NCI-H345 treated with DMSO at 0.1 percent for 48 hours (cell line): Measurements from ENCODE around the gene TEX29.

ENCODE experiments used
- DNase-seq: peaks from one replicate; lab custom pipeline; 2025; ENCODE audit not compliant: unreplicated experiment; lab: John Stamatoyannopoulos, UW

The TEX29 gene

DNA sequence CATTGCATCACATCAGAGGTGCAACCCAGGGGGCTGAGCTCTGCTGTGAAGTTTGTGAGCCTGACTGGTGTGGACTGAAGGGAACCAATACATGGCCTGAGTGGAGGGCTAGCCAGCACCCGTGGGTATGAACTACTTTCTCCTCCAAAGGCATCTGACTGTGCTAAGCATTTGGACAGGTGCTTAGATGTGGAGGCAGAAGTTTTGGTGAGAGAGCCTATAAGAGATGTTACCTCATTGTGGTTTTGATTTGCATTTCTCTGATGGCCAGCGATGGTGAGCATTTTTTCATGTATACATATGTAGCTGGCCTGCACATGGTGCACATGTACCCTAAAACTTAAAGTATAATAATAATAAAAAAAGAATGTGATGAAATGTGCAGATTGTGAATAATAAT is 46.9 kb downstream of the TEX29 start:
- no peak for DNase-seq

DNA sequence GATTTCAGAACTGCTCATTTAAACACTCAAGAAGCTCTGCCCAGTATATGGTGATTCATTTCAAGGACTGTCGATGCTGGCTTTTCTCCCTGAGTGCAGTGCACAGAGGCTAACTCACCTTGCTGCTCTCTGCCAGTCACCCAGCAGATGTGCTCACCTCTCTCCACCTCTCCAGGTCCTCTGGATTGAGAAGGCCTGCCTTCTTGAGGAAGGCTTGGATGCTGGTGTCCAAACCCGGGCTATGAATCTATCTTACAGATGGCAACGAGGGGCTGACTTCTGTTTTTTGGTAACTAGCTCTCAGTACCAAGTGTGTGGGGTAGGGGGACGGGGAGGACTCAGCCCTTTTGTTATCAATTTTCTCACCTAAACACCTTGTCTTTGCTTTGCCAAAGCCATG is 47.6 kb downstream of the TEX29 start:
- no peak for DNase-seq

DNA sequence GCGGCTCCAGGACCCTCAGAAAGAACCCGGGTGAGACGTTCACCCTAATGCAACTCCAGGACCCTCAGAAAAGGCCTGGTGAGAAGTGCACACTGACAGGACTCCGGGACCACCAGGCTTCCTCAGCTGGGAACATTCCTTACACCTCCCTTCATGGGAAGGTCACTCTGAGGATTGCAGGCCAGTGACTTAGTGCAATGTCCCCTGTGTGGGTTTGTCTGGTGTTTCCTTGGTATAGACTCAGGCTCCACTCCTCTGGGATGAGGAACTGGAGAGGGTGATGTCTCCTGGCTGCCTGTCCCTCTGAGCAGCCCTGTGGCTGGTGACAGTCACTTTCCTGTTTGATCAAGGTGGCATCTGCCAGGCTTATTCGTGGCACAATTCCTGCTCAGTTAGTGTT is 49.7 kb downstream of the TEX29 start:
- DNase-seq, result no peak

DNA sequence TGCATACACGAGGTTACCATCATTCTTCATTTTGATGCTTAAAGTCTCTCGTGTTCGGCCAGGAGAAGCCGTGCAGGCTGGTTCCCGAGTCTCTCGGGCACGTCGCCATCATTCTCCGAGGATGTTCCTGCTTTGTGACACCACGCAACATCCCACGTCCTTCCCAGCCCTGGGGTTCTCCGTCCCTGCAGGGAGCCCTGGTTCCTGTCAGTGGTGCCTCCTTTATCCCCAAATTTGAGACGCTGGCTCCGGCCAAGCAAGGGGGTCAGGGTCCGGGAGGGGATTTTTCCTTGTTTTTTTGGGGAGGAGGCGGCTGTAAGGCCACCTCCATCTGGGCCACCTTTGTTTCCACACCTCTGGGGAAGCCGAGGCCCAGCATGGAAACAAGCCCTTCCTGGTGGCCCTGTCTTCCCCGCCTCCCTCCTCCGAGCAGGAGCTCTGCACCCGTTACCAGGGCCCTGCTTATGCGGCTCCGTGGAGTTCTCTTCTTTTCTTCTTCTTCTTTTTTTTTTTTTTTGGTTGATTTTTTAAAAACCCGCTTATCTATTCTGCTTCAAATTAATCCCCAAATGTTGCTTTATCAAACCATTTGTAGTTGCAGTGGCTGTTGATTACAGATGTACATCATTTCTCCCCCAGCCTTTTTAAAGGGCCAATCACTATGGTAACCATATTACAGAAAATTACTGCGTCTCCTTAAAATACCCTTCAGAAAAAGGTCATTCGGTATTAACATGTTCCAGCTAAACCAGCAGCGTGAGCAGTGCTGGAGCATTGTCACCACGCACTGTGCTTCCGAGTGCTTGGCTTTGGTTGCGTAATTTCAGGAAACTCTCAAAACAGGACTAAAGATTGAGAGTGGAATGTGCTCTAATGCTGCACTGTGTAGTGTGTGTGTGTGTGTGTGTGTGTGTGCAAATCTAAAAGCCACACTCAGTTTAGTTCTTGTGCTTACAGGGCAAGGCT is 50.4 kb downstream of the TEX29 start:
- DNase-seq, result no peak

DNA sequence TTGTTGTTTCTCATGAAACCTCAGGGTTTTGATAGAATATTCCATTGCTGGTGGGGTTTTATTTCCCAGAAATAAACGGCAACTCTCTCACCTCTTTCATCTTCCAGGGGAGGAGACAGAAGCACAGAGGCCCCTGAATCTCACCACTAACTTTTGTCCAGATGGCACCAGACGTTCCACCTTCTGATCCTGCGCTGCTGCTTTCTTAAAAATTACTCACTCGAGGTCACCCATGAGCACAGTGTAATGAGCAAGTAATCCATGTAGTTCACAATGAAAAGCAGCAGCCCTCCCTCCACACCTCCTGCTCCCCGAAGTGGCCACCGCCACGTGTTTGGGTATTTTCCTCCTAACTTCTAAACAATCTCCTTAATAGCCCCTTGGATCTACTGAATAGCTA is 51.3 kb downstream of the TEX29 start:
- DNase-seq, result no peak

DNA sequence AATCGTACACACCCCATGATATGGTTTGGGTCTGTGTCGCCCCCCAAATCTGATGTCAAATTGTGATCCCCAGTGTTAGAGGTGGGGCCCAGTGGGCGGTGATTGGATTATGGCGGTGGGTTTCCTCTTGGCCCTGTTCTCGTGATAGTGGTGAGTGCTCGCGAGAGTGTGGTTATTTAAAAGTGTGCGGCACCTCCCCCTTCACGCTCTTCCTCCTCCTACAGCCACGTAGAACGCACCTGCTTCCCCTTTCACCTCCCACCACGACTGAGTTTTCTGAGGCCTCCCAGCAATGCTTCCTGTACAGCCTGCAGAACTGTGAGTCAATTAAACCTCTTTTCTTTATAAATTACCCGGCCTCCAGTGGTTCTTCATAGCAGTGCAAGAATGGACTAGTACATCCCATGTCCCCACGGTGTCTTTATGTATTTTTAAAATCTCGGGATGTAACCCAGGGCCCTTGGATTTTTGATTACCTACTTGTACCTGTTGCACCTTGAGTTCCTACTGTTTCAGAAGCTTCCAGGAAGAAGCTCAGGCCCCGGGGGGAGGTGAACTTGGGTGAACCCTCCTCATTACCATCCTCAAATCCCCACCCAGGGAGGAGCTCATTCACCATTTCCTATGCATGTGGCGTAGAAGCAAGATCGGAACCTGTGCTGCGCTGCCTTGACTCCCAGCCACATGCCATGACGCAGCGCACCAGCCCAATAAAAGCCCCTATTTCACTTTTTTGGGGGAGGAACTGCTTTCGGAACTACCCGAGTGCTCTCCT is 52.4 kb downstream of the TEX29 start:
- DNase-seq, result no peak

DNA sequence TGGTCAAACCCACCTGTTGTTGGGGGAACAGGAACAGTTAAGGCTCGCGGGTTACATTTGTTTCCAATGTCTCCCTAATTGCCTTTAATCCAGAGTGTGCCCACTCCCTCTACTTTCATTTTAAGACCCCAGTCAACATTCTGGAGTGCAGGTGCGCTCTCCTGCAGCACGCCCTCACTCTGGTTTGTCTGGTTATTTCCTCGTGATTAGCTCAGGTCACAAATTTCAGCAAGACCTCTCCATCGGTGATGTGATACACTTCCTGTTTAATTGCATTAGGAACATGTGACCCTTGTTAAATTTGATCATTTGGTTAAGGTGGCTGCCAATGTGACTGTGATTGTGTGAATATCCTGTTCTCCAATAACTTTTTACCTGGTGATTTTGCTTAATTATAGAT is 53.0 kb downstream of the TEX29 start:
- DNase-seq, result no peak

DNA sequence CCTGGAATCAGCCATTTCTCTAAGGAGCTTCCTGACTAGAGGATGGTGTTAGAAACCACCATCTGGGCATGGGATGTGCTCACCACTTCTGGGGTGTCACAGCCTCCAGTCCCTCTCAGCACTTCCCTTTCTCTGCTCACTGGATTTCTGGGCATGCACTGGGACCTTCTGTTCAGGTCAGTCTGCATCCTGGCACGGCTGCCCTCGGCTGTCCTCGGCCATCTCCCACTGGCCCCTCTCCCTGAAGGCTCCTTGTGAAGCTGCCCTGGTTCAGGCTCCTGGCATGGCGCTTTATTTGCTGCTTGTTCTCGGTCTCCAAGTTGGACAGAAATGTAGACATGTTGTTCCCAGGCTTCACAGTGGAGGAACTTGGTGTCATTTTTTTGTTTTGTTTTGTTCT is 60.0 kb downstream of the TEX29 start:
- no peak for DNase-seq

DNA sequence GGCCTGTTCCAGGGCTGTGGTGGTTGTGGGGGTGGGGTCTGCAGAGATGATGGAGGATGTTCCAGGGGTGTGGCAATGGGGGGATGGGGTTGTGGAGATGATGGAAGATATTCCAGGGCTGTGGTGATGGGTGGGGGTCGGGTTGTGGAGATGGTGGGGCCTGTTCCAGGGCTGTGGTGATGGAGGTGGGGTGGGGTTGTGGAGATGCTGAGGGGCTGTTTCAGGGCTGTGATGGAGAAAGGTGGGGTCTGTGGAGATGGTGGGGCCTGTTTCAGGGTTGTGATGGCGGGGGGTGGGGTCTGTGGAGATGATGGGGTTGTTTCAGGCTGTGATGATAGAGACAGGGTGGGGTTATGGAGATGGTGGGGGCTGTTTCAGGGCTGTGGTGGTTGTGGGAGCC is 62.0 kb downstream of the TEX29 start:
- no peak for DNase-seq

DNA sequence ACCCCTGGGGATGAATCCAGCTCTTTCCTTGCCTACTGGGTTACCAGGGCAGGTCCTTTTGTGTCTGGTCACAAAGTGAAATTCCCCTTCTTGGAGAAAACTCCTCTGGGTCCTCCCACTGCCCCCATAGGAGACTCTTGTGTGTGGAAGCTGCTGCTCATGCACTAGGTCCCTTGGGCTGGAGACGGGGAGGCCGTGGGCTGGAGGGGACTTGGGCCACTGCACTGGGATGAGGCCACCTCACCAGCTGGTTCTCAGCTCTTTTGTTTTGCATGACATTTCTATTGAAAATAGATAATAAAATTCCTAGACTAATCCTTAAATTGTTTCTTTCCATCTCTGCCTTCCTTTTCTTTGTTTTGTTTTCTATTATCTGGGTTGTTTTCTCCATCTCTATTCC is 62.4 kb downstream of the TEX29 start:
- no peak for DNase-seq

DNA sequence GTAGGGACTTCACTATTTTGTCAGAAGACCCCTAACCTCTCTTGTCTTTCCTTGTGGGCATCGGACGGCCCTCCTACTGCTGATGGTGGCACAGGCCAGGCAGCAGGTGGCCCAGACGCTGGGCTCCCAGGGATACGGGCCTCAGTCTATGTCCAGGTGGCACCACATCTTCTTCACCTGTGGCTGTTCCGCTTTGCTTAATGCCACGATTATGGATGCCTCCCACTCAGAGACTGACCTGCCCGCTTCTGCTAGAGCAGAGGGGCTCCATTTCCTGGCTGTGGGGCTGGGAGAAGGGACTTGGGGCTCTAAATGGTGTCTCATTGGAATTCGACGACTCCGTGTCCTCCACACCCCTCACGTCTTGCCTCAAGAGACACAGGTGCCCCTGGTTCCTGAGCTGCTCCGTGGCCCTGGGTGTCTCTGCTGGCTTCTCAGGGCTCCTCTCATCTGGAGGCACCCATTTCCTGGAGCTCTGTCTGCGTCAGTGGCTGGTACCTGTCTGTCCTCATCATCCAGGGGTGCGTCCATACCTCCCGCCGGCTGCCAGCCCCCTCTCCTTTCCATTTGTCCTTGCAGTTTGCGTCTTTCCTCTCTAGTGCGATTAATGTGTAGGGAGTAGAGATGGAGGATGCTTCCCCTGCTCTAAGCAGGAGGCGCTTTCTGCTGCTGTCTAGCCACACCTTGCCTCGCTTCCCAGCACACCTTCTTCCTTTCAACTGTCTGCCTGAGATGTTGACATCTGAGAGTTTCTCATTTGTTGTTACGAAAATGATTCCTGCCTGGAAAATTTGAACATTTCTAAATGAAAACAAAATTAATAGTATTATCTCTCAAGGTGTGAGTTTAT is 63.4 kb downstream of the TEX29 start:
- no peak for DNase-seq

DNA sequence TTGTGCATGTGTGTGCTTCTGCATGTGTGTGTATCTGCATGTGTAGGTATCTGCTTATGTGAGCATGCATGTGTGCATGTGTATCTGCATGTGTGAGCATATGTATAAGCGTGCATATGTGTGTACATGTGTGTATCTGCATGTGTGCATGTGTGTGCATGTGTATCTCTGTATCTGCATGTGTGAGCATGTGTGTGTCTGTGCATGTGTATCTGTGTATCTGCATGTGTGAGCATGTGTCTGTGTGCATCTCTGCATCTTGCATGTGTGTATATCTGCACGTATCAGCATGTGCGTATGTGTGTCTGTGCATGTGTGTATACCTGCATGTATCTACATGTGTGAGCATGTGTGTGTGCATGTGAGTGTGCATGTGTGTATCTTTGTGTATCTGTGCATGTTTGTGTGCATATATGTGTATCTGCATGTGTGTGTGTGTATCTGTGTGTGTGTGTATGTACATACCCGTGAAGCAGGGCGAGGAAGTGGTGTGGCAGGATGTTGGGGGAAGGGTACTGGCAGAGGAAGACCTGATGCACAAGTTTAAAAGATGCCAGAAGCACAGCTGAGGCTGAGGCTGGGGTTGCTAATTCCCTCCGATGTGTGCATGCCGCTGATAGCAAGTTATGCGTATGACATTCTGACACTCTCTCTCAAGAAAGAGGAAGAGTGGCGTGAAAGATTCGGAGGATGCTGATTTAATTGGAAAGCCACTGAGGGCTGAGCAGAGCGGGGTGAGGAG is 64.2 kb downstream of the TEX29 start:
- DNase-seq, result no peak

DNA sequence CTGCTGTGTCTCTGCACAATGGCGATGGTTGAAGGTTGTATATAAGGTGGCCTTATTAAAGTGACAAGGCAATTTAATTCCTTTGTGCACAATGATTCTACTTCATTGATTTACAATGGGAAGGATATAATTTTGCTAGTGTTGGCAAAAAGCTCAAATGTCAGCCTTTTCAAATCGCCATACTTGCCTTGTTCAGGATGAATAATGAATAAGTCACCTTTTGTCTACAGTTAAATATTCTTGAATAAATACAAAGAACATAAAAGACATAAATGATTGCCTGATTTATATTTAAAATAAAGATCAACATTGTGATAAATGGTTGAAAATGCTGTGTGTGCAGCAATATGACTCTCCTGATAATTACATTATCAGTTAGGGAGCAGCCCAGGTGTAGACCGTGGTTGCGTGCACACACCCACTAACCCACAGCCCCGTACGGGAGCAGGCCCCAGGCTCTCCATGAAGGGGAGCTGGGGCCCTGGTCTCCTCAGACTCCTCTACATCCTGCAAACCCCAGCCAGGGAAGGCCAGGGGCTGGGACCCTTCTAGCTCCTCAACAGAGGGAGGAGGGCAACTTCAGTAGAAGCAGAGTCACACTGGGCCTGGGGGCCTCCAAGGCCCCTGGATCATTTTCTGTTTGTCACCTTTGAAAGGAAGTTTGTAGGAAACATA is 64.9 kb downstream of the TEX29 start:
- no peak for DNase-seq

DNA sequence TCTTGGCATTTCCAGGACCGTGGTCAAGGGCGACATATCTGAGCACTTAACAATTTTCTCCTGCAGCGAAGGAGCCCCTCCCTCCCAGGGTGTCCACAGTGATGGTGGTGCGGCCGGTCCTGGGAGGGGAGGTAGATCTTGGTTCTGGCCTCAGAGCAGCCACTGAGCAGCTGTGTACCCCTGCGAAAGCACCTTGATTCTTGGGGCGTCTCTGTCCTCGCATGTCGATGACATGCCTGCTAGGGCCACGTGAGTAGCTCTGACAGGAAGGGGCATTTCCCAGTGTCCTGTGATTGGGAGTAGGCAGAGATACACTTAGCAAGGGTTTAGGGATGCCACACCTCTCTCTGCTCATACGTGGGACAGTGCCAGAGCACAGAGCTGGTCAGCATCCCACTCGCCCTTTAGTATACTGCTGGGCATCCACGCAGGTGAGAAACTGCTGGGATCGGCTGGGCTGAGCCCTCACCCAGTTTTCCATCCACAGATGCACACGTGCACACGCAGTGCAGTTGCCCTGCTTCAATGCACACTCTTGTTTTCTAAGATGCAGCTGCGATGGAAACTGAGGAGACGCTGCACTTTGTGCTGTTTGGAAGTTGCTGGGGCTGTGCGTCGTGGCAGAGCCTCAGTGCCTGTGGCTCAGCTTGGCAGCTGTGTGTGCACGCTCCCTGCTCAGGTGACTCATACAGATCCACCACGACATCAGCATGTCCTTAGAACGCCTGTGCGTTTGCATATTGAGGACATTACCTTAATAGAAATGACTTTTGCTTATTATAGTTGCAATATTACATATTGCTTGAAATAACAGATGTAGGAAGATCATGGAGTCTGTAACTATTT is 66.8 kb downstream of the TEX29 start:
- DNase-seq, result no peak

DNA sequence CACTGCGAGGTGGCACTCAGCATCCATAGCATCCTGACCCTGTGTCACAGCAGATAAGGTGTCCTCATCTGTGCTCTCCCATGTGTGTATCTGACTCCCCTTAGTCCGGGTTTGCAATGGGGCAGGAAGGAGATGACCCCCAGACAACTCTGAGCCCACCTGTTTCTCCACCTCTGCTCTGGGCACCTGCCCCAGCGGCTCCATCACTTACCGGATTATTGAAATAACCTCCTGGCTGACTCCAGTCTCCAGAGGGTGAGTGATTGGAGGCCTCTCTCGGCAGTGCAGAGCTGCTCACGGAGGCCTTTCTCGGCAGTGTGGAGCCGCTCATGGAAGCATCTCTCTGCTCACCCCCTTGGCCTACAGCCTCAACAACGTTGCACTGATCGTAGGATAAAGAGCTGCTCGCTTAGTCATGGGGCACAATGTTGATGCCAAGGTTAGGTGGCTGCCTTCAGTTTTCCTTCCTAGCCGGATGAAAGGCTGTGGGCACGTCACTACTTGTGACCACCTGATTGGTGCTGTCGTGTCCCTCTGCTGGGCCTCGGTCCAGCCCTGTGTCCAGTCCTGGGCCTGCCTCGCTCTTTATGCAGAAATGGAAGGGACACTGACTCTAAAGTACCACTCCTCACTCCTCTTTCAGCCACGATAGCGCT is 67.6 kb downstream of the TEX29 start:
- DNase-seq, result no peak

DNA sequence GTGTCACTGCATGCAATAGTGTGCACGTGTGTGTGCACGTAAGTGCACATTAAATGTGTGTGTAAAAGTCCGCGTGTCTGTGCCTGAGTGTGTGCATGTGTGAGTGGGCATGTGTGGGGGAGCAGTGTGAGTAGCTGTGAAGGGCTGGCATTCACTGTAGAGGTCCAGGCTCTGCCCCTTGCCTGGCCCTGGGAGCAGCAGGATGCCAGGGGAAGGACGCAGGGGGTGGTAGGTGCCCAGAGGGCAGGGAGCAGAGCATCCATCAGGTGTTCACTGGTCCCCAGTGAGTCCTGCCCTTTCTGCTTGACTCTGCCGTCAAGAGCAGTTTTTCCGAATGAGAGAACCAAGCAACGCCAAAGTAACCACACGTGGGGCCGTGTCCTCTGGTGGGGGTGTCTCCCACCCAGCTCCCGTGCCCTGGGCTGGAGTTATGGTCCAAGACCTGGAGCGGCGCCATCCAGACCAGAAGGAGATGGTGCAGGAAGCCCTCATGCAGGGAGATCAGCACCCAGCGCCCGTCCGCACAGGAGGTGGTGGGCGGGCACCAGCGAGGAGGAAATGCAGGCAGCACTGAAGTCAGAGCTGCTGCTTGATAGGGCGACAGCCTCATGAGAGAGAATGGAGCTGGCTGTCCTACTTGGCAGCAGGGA is 68.5 kb downstream of the TEX29 start:
- no peak for DNase-seq

DNA sequence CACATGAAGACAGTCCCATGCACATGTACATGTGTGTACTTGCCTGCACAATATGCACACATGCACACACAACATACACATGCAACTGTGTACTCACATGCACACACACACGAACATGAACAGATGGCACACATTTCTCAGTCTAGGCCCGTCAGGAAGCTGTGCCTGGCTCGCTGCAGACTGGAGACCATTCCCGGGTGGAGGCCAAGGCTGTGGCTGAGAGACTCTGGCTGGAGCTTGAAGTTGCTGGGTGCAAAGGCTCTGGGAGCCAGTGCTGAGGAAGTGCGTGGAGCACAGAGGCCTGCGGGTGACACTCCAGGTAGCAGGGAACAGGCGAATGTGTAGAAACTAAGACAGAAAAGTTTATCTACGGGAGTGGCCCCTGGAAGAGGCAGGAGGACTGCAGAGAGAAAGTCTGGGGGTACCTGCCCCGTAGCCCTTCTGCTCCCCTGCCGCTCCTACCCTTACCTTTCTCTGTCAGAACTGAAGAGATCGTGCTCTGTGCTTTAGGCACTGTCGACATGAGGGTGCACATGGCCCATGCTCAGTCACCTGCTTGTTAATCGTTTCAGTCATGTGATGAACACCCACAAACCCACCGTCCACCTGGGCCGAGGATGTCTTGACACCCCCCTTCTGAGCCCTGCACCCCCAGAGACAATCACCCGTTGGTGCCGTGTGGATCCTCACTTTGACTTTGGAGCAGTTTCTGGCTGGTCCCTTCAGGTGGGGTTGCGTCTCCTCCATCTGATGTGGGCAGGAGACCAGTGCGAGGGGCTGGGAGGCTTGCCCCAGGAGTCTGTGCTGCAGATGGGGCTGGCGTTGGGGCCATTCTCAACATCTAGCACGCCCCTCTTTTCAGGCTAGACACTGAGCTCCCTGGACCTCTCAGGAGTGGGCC is 69.4 kb downstream of the TEX29 start:
- no peak for DNase-seq
